Liver (tissue), 2 donors: Measurements from ENCODE around the gene ZNG1F.
"Not testable (repeated sequence)": the region's sequence is repeated elsewhere in the genome, so short reads cannot be mapped to it uniquely, and the experiment has no call there.

ENCODE experiments used
- JUND ChIP-seq, 2 donors: IDR thresholded peaks; 2 replicates each; pipeline ENCODE4 v1.6.1; 2016; ENCODE audit warnings: antibody characterized with exemption in 2 of 2
- REST ChIP-seq: IDR thresholded peaks from 2 replicates; pipeline ENCODE4 v1.6.1; 2016; ENCODE audit warnings: antibody characterized with exemption, mild to moderate bottlenecking
- donor health status: healthy.

DNA sequence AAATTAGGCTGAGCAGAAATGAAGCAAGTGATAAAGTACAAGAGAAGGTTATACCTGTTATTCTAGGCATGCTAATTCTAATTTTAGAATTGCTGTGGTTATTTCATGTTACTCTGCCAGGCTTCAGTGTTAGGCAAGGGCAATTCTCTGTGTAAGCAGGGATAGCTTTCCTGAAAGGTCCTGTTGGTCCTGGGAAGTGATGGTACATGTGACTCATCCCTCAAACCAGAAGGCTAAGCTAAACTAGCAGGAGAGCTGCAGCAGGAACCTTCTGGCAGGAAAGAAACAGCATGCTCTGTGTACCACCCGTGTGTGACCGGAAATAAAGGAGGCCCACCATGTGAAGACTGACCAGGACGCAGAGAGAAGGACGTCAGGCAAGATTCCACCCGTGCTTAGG, 69.4 kb downstream of the ZNG1F start:
- not testable (repeated sequence) for TF ChIP-seq JUND (IDR thresholded peaks at IDR 0.05); REST
